Mucosa of descending colon (tissue), 3 donors: Measurements from ENCODE around the gene TMEM233. TPM values are rescaled to one million over a fixed set of nuclear protein-coding genes. Genes with fewer than 3 reads are reported as not detected.

Experiments used
- ATAC-seq: fragments of 200-7000 bp; cut with Tn5 transposase; one replicate; pipeline ENCODE4 v1.9.1; 2020; ENCODE audit warnings: mild to moderate bottlenecking, moderate library complexity
- DNase-seq, 3 donors: peaks; one replicate each; pipeline ENCODE4 v3.0.0-alpha.2; 2020
- H3K36me3 ChIP-seq: fragments of 200-600 bp; one replicate; pipeline ENCODE4 v1.8.0; 2021; ENCODE audit warnings: low read depth, mild to moderate bottlenecking
- H3K4me1 ChIP-seq: fragments of 200-600 bp; one replicate; pipeline ENCODE4 v1.8.0; 2021; ENCODE audit warnings: low read depth, mild to moderate bottlenecking
- H3K4me3 ChIP-seq: fragments of 200-600 bp; one replicate; pipeline ENCODE4 v1.8.0; 2021; ENCODE audit warnings: mild to moderate bottlenecking
- H3K9me3 ChIP-seq: fragments of 200-600 bp; one replicate; pipeline ENCODE4 v1.8.0; 2021; ENCODE audit warnings: mild to moderate bottlenecking
- CTCF ChIP-seq: fragments of 200-600 bp; IDR thresholded peaks from one replicate; pipeline ENCODE4 v1.8.0; 2022; ENCODE audit warnings: antibody characterized with exemption, mild to moderate bottlenecking
- intact Hi-C, 2 donors: fragments of 100-400 bp; cut with DNase I in 1 of 2; cut with micrococcal nuclease in 1 of 2; formaldehyde crosslinking; loops; one replicate each; pipeline versions ENCODE4 v1.11.0 to v1.11.1; 2022; cut with DNase I, micrococcal nuclease
- total RNA-seq, 3 donors: library from RNA; stranded (reverse); fragmentation: NEBNext Ultra II Directional in 2 of 3; extraction: Animal tissue kit (Norgen Biotek cat#: 25700) in 2 of 3; gene quantifications; one replicate each; pipeline versions ENCODE4 v1.2.1 to v1.2.4, GENCODE V29; 2021 to 2023
- donor health status: DM: no; HTN: no; CAD: no; lungs with moderate emphysema.
- donor health status: DM: no; HTN: no; CAD: no.
- donor health status: DM: no; HTN: yes; CAD: no.

Gene TMEM233
- total RNA-seq, 3 donors from 2014 or later, result 0.27 to 0.63 TPM; not detected in 1

GRCh38 chr12:119565404-119565803 lies 28.2 kb upstream of the TMEM233 start:
- DNase-seq, result no peak
- H3K9me3 ChIP-seq, result no peaks in the 10 kb centered on the region
- no peak for ATAC-seq
- no peak for TF ChIP-seq CTCF
- no peaks in the 10 kb centered on the region for H3K36me3 ChIP-seq
- intact Hi-C loops, result no loop called here
- H3K4me3 ChIP-seq, result no peak overlapping the region
- no peaks in the 10 kb centered on the region for H3K4me1 ChIP-seq

- intact Hi-C loops, result no loop called here
- Histone ChIP-seq H3K4me1 (no peaks in the 10 kb centered on the region), H3K4me3 (no peak overlapping the region), H3K36me3 (no peaks in the 10 kb centered on the region), H3K9me3 (no peaks in the 10 kb centered on the region)
- TF ChIP-seq CTCF, result no peak
- ATAC-seq, result no peak
- DNase-seq, result no peak
These were observed 22.8 kb upstream of the TMEM233 start for GRCh38 chr12:119570771-119571170.

GRCh38 chr12:119573086-119573485 lies 20.5 kb upstream of the TMEM233 start:
- no peak for DNase-seq
- Histone ChIP-seq H3K9me3 (no peaks in the 10 kb centered on the region), H3K4me3 (no peak overlapping the region), H3K4me1 (no peaks in the 10 kb centered on the region), H3K36me3 (no peaks in the 10 kb centered on the region)
- TF ChIP-seq CTCF, result no peak
- no peak for ATAC-seq
- intact Hi-C loops, result no loop called here

- H3K4me3 ChIP-seq, result no peak overlapping the region
- DNase-seq (no peak), ATAC-seq (no peak)
- H3K9me3 ChIP-seq, result no peaks in the 10 kb centered on the region
- no peak for TF ChIP-seq CTCF
- intact Hi-C loops, result no loop called here
- no peaks in the 10 kb centered on the region for H3K4me1 ChIP-seq
- H3K36me3 ChIP-seq, result no peaks in the 10 kb centered on the region
These were observed 19.3 kb upstream of the TMEM233 start for GRCh38 chr12:119574255-119574654.

GRCh38 chr12:119576118-119576810 lies 17.3 kb upstream of the TMEM233 start:
- ATAC-seq (no peak), DNase-seq (no peak)
- H3K4me3 ChIP-seq, result no peak overlapping the region
- H3K36me3 ChIP-seq, result no peaks in the 10 kb centered on the region
- H3K4me1 ChIP-seq, result no peaks in the 10 kb centered on the region
- intact Hi-C loops, result no loop called here
- no peak for TF ChIP-seq CTCF
- no peaks in the 10 kb centered on the region for H3K9me3 ChIP-seq

GRCh38 chr12:119576915-119577314 lies 16.7 kb upstream of the TMEM233 start:
- TF ChIP-seq CTCF, result no peak
- DNase-seq (no peak), ATAC-seq (no peak)
- no peaks in the 10 kb centered on the region for H3K36me3 ChIP-seq
- H3K4me1 ChIP-seq, result no peaks in the 10 kb centered on the region
- intact Hi-C loops, result no loop called here
- H3K9me3 ChIP-seq, result no peaks in the 10 kb centered on the region
- H3K4me3 ChIP-seq, result no peak overlapping the region
